ENCODE data around the gene SCN1B. TPM values are rescaled to one million over a fixed set of nuclear protein-coding genes. Genes with fewer than 3 reads are reported as not detected.

The SCN1B gene
- 10.6 and 15.9 TPM in 2 replicates for total RNA-seq

GRCh38 chr19:35030257-35031071, at the start of gene SCN1B:
SCN1B (plus strand) TSS chr19:35030470; CDS start chr19:35030821, 351 bp downstream.

GRCh38 chr19:34999498-35000337, 30.6 kb upstream of the SCN1B start, which contains the start of gene GRAMD1A:
GRAMD1A (plus strand) TSS chr19:35000323; CDS start chr19:35000479, 156 bp downstream.

GRCh38 chr19:35041548-35042055, 11.3 kb downstream of the SCN1B start, which contains the start of gene HPN:
HPN (plus strand) TSS chr19:35041721; CDS start chr19:35042507, 786 bp downstream.

Other genes with a start within 250 kb of the SCN1B start
- 1.8 and 2.8 TPM in 2 replicates for gene ZNF30, start 103.6 kb upstream of the SCN1B start, total RNA-seq
- 5.4 and 6.7 TPM in 2 replicates for gene ZNF792, start 66.2 kb upstream of the SCN1B start, total RNA-seq
- gene GRAMD1A, start 30.1 kb upstream of the SCN1B start, total RNA-seq, result 31.7 and 46.6 TPM in 2 replicates
- gene HPN, start 11.3 kb downstream of the SCN1B start, total RNA-seq, result 0.07 TPM in 1 of 2 replicates, not detected in the other
- gene FXYD3, start 85.4 kb downstream of the SCN1B start, total RNA-seq, result not detected in 2 replicates
- gene LGI4, start 104.6 kb downstream of the SCN1B start, total RNA-seq, result 0.59 and 1.5 TPM in 2 replicates
- 4.2 TPM in 2 replicates for gene FXYD1, start 108.4 kb downstream of the SCN1B start, total RNA-seq
- not detected in 2 replicates for gene FXYD7, start 112.8 kb downstream of the SCN1B start, total RNA-seq
- 29.7 and 48.7 TPM in 2 replicates for gene FXYD5, start 124.3 kb downstream of the SCN1B start, total RNA-seq
- not detected in 2 replicates for gene FAM187B, start 198.3 kb downstream of the SCN1B start, total RNA-seq
- 0.20 and 0.33 TPM in 2 replicates for gene LSR, start 218.5 kb downstream of the SCN1B start, total RNA-seq
- 80.5 and 94.7 TPM in 2 replicates for gene USF2, start 238.5 kb downstream of the SCN1B start, total RNA-seq

Data from smooth muscle cell of the pulmonary artery (primary cell).